GM19239 (cell line): Measurements from ENCODE around the gene AOAH.
A peak's percentile ranks its signal among the peaks of the same experiment; 100 is the strongest.
"Not testable (repeated sequence)": the region's sequence is repeated elsewhere in the genome, so short reads cannot be mapped to it uniquely, and the experiment has no call there.

Experiments
- DNase-seq: peaks from one replicate; pipeline ENCODE4 v3.0.0; 2011; ENCODE audit warnings: low spot score; ENCODE audit not compliant: insufficient read length
- FAIRE-seq: peaks from 2 replicates; lab custom pipeline; 2011; peaks lifted over from hg19 to GRCh38; lab: Jason Lieb, UNC

AOAH gene

DNA sequence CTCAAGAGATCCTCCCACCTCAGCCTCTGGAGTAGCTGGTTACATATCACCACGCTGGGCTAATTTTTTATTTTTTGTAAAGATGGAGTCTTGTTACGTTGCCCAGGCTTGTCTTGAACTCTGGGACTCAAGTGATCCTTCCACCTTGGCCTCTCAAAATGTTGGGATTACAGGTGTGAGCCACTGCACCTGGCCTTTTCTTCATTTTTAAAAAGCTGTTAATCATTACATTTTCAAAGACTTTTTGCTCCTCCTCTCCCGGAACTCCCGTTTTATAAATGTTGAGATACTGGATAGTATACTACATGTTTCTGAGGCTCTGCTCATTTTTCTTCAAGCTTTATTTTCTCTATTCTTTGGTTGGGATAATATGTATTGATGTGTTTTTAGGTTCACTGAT, 16.4 kb downstream of the AOAH start:
- no peak for DNase-seq
- FAIRE-seq = no peak

DNA sequence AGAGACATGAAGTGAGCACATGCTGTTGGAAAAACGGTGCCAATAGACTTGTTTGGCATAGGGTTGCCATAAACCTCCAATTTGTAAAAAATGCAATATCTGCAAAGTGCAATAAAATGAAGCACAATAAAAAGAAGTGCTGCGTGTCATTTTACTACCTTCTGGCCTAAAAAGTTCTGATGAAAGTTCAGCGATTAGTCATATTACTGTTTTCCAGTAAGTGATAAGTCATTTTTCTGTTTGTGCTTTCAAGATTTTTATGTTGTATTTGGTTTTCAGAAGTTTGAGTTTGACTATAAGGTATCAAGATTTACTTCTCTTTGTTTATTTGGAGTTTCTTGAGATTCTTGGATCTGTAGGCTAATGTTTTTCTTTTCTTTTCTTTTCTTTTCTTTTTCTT, 16.8 kb downstream of the AOAH start:
- FAIRE-seq = no peak
- no peak for DNase-seq

DNA sequence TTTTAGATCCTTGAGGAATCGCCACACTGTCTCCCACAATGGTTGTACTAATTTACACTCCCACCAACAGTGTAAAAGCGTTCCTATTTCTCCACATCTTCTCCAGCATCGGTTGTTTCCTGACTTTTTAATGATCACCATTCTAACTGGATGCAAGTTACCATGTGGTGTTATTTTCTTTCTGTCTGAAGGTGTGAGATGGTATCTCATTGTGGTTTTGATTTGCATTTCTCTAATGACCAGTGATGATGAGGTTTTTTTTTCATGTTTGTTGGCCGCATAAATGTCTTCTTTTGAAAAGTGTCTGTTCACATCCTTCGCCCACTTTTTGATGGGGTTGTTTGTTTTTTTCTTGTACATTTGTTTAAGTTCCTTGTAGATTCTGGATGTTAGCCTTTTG, 20.4 kb downstream of the AOAH start:
- DNase-seq, FAIRE-seq: not testable (repeated sequence)

GRCh38 chr7:36692456-36692855, 31.8 kb downstream of the AOAH start:
- DNase-seq = no peak
- no peak for FAIRE-seq

DNA sequence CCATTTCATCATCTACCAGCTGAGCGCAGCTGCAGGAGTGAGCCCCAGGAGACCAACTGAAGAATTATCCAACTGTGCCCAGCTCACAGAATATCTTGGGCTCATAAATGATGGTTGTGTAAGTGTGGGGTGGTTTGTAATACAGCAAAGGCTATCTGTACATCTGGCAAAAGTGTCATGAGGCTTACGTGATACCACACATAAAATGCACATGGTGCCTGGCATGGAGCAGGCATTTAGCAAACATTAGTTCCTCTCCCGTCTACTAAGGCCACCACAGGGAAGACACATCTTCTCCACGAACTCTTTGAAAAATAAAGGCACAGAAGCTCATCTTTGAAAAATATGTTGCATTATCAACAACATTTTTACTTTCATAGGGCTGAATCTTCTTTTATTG, 32.3 kb downstream of the AOAH start:
- no peak for FAIRE-seq

DNA sequence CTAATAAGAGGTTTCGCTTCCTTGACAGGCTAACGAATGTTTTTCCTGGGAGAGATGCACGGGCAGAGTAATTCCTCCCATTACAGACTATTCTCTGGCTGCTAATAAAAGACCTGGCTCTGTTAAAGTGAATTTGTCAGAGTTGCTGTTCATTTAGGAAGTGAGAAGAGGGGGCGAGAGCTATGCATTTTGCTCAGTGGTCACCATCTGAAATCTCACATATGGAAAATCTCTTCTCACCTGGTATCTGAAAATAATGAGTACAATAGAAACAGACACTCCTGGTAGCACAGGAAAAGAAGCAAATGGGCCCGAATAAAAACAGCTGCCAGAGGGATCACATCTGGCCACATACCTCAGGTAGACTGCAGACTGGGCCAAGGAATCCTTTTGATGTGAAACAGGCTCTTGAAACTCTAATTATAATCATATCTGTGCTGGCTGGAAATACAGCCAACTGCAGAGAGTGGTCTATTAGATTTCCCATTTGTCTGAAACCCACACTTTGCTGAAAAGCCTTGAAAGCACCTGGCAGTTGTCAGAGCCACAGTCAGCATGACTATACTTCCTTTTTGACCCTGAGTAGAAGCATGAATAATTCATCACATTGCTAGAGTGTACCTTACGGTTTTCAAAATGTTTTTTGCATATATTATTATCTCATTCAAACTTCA, 33.6 kb downstream of the AOAH start:
- DNase-seq (no peak), FAIRE-seq (no peak)

More for the DNA sequence above, 32.3 kb downstream of the AOAH start:
- DNase-seq = no peak

GRCh38 chr7:36690041-36690440, 34.3 kb downstream of the AOAH start:
- FAIRE-seq (no peak), DNase-seq (no peak)

DNA sequence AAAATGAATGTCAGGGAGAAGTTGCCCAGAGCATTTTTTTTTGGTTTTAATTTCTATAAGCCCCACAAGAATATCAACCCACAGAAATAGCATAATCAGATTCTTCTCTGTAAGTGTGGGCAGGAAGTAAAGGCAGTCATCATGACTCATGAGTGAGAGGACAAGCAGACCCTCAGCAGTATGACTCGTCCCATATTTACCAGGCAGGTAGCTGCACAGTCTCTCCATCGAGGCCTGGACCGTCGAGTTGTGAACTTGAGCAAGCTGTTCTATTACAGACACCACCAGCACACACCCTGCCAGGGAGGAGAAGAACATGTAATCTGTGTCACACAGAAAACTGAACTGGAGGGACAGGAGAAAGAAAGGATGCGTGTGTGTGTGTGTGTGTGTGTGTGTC, 37.8 kb downstream of the AOAH start:
- no peak for DNase-seq

GRCh38 chr7:36684954-36685353, 39.3 kb downstream of the AOAH start:
- FAIRE-seq (no peak), DNase-seq (no peak)

More for the DNA sequence above, 37.8 kb downstream of the AOAH start:
- no peak for FAIRE-seq

GRCh38 chr7:36683695-36684357, 40.5 kb downstream of the AOAH start:
- FAIRE-seq (no peak), DNase-seq (no peak)

GRCh38 chr7:36683111-36683510, 41.2 kb downstream of the AOAH start:
- FAIRE-seq = no peak

DNA sequence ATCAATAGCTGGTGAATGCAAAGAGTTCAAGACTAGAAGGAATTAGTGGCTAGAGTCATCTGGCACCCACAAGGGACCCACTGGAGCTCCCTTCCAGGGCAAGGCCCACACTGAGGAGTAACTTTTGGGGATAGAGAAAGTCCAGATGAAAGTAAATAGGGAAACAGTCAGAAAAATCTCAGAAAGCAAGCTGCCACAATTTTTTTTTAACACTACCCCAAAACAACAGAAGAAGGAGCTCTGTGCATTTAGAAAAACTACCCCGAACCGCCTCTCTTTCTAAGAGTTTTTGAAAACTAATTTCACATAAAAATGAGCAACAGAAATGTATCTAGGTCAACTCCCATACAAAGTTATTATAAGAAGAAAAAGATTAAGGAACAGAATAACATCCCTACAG, 42.2 kb downstream of the AOAH start:
- DNase-seq (no peak), FAIRE-seq (no peak)

More at GRCh38 chr7:36683111-36683510, 41.2 kb downstream of the AOAH start:
- DNase-seq = no peak

- FAIRE-seq (peak; percentile 8), DNase-seq (no peak)
Observed at GRCh38 chr7:36677769-36678437, 46.4 kb downstream of the AOAH start.

DNA sequence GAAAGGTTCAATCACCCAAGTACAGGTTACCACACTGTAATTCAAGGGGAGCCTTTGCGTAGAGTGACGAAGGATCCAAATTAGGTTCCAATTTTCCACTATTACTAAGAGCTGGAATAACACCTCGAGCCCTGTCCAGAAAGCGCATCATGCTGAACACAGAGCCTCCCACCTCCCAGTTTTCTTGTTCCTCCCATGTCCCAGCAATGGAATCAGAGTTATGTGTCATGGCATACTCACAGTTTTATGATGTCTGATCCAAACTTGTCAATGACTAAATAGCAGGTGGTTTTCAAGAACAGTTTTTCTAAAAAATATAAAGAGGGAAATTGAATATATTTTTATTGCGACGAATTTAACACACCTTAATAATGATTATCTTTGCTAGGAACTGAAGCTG, 50.6 kb downstream of the AOAH start:
- DNase-seq (no peak), FAIRE-seq (no peak)

DNA sequence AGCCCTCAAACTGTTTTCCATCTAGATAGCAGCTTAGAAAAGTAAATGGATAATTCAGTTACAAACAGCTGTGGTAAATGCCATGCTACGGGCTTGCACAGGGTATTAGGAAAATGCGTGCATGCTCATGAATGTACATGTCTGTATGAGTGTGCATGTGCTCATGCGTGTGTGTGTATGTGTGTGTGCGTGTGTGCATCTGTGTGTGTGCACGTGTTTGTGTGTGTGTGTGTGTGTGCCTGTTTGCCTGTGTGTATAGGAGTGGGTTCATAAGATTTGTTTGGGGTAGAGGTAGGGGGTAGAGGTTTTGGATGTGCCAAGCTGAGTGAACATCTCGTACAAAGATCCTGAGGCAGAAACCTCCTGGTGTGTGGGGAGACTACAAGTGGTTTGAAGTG, 52.9 kb downstream of the AOAH start:
- FAIRE-seq (no peak), DNase-seq (no peak)

DNA sequence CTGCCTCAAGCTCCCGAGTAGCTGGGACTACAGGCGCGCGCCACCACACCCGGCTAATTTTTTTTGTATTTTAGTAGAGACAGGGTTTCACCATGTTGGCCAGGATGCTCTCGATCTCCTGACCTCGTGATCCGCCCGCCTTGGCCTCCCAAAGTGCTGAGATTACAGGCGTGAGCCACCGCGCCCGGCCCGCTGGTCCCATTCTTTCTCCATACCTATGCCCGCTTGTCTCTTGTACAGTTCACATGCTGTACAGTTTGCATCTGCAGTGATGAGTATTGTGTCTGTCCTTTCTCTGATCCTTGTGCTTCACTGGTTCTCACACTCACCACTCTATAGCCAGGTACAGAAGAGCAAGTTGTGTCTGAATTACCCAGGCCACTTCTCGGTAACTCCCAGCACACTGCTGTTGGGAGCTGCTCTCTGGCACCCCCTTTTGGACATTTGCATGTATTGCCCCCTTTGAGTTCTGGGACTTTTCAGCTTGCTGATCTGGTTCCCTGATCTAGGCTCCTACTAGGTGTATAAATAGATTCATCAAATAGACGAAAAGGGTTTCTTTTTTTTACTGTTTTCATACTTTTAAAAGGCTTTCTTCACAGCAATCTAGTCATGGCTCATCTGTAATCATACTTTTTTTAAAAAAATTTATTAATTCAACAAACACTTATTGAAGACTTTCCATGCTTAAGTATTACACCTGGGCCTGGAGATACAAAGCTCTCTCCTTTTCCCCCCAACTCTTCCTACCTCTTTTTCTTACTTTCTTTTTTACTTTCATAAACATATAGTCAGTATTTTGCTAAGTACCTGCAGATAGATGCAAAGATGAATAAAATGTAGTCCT, 53.5 kb downstream of the AOAH start:
- peak; percentile 91 for FAIRE-seq

DNA sequence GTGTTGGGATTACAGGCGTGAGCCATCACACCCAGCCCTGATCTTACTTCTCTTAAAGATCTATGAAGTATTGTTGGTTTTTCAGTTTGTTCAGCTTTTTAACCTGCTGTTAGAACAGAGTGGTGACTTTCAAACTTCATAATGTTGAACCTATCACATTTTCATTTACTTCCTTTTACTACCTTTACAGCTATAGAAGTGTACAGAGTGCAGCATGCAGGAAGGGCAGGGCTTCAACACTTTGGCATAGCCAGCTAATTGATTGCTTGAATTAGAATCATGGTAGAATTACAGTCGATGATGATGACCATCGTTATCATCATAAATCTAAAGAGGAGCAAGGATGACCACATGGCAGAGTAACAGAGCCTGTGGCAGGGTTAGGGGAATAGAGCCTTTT, 55.5 kb downstream of the AOAH start:
- DNase-seq (no peak), FAIRE-seq (no peak)

More for the DNA sequence above, 53.5 kb downstream of the AOAH start:
- peak; percentile 35 for DNase-seq

DNA sequence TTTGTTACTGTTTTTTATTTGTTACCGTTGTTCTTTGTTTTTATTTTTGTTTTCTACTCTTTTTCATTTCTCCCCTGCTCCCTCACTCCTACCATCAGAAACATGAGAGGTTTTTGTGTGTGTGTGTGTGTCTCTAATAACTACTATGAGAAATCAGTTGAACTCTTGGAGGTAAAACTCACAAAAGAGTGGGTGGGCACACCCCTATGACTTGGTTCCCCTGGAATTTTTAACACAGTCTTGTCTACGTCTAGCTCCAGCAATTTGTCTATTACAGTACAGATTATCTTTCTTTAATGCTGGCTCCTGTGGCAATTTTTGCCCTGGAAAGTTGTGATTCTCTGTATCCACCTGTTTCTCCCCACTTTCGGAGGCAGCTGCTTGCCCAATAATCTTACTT, 56.2 kb downstream of the AOAH start:
- no peak for FAIRE-seq
- no peak for DNase-seq

- no peak for DNase-seq
- FAIRE-seq = no peak
Observed at GRCh38 chr7:36667007-36667745, 57.1 kb downstream of the AOAH start.

- FAIRE-seq (no peak), DNase-seq (no peak)
Observed at GRCh38 chr7:36663481-36663880, 60.8 kb downstream of the AOAH start.
